T47D (cell line): ENCODE data around the gene TRABD.

Source experiments
- DNase-seq, 2 experiments: peaks; one replicate each; pipeline versions ENCODE4 v3.0.0 to v3.0.0-alpha.2; 2011 to 2012; ENCODE audit warnings: low read depth in 1 of 2, low spot score in 1 of 2
- JUND ChIP-seq: IDR thresholded peaks from 2 replicates; pipeline ENCODE4 v1.6.1; 2012; ENCODE audit warnings: low read depth
- in situ Hi-C: cut with HindIII; loops from 2 replicates; pipeline ENCODE4 v1.10.0; 2016; ENCODE audit warnings: low sequenced_read_pairs, low pct_unique_long_range_greater_than_20kb

The TRABD gene

DNA sequence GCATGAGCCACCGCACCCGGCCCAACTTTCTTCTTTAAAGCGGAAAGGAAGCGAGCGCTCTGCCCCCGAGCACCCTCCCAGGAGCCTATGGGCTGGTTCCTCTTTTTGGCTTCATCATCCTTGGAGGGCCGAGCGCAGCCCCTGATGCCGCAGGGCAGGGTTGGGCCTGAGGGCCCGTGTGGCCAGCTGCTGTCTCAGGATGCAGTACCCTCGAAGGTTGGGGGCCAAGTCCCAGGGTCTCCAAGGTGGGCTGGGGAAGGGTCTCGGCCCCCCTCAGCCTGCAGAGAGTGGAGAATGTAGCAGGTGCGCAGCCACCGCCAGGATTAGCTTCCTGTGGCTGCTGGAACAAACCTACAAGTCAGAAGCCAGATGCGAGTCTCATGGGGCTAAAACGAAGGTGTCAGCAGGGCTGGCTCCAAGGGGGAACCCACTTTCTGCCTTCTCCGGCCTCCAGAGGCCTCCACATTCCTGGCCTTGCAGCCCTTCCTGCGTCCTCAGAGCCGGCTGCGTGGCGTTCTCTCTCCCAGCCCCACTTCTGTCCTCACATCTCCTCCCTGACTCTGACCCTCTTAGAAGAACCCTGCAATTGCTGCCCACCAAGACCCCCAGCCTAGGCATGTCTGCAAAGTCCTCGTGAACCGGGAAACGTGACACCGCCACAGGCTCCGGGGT, 12.3 kb upstream of the TRABD start:
- TF ChIP-seq JUND = no peak
- no peak for DNase-seq
- in situ Hi-C loops = no loop called here

DNA sequence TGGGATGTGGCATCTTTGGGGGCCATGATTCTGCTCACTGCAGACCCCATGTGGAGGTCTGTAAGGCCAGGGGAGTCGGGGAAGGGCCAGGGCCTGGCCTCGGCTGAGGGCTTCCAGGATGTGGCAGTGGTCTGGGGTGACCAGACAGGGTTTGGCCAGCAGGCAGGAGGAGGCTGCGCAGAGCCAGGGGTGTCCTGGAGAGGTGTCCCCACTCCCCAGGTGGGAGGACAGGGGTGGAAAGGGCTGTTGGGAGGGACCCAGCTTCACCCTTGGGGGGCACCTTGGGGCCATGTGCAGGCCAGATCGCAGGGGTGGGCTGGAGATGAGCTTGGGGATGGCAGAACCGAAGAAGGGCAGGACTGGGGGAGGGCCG, 11.7 kb upstream of the TRABD start:
- in situ Hi-C loops = no loop called here
- TF ChIP-seq JUND = no peak
- DNase-seq = no peak

DNA sequence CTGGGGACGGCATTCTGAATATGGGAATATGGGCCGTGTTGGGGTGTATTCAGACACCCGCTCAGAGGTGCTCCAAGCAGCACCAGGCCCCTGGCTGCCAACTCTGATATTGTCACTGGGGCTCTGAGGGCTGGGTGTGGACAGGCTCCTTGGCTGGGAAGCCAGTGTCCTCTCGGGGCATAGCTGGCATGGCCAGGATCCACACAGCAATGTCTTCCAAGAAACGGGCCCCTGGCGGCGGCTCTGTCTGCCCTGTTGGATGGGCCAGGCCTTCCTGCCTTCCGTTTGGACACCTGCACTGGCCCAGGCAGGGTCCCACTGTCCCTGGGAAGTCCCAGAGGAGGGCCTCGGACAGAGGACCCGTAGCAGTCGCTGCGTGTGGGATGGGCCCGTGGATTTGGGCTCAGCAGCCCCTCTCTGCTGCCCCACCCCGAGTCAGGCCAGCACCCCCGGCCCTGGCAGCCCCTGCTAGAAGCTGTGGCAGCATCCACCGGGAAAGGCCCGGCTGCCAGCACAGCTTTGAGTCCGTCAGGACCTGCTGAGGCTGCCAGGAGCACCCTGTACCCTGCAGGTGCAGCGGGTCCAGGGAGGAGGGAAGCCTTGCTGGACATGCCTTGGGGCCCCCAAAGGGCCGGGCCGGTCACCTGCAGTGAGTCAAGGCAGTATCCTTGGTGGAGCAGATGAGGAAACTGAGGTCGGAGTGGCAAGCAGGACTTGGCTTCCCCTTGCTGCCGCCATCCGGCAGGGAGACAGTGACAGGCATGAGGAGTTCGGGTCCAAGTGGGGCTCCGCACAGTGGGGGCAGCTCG, 11.1 kb upstream of the TRABD start:
- no peak for TF ChIP-seq JUND
- no peak for DNase-seq
- in situ Hi-C loops = no loop called here

- in situ Hi-C loops = no loop called here
- no peak for DNase-seq
- TF ChIP-seq JUND = no peak
These were observed 10.6 kb upstream of the TRABD start for GRCh38 chr22:50175191-50175461.

GRCh38 chr22:50175921-50176849, 9.5 kb upstream of the TRABD start:
- DNase-seq = no peak
- in situ Hi-C loops = no loop called here
- no peak for TF ChIP-seq JUND

GRCh38 chr22:50176850-50177536, 8.7 kb upstream of the TRABD start:
- TF ChIP-seq JUND = no peak

DNA sequence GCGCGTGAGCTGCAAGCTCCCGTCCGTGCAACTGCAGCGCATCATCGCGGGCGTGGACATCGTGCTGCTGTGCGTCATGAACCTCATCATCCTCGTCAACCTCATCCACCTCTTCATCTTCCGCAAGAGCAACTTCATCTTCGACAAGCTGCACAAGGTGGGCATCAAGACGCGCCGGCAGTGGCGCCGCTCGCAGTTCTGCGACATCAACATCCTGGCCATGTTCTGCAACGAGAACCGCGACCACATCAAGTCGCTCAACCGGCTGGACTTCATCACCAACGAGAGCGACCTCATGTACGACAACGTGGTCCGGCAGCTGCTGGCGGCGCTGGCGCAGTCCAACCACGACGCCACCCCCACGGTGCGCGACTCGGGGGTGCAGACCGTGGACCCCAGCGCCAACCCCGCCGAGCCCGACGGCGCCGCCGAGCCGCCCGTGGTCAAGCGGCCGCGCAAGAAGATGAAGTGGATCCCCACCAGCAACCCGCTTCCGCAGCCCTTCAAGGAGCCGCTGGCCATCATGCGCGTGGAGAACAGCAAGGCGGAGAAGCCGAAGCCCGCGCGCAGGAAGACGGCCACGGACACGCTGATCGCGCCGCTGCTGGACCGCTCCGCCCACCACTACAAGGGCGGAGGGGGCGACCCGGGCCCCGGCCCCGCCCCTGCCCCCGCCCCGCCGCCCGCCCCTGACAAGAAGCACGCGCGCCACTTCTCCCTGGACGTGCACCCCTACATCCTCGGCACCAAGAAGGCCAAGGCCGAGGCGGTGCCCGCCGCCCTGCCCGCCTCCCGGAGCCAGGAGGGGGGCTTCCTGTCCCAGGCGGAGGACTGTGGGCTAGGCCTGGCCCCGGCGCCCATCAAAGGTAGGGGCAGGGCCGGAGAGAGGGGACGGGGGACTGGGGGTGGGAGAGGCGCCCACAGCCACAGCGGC, 7.9 kb upstream of the TRABD start:
- in situ Hi-C loops = no loop called here
- TF ChIP-seq JUND = no peak

More at GRCh38 chr22:50176850-50177536, 8.7 kb upstream of the TRABD start:
- in situ Hi-C loops = no loop called here
- no peak for DNase-seq

DNA sequence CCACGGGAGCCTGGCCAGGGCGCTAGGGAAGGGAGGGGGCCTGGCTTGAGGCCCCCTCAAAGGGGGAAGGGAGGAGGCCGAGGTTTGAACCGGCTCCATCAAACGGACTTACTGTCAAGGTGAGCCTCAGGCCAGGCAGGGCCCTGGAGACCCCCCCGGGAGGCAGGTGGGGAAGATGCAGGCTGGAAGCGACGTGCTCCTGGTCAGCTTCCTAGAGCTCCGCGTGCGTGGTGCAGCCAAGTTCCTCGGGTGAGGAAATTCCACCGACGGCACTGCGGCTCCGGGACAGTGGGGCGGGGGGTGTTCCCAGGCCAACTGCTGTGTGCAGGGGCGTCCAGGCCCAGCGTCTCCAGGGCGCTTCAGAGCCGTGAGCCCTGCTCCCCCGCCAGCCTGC, 7.2 kb upstream of the TRABD start:
- in situ Hi-C loops = no loop called here
- no peak for TF ChIP-seq JUND
- DNase-seq = no peak

More for the DNA sequence above, 7.9 kb upstream of the TRABD start:
- DNase-seq = no peak

- DNase-seq = no peak
- TF ChIP-seq JUND = no peak
- in situ Hi-C loops = no loop called here
These were observed 6.5 kb upstream of the TRABD start for GRCh38 chr22:50178871-50179869.

GRCh38 chr22:50179937-50180726, 5.6 kb upstream of the TRABD start:
- no peak for DNase-seq
- in situ Hi-C loops = no loop called here

More at GRCh38 chr22:50179937-50180726, 5.6 kb upstream of the TRABD start:
- no peak for TF ChIP-seq JUND
